ENCODE results near the gene MYO1H. TPM values are rescaled to one million over a fixed set of nuclear protein-coding genes. Genes with fewer than 3 reads are reported as not detected.

Gene MYO1H
- total RNA-seq, 1 experiment from 2014 or later = not detected

DNA sequence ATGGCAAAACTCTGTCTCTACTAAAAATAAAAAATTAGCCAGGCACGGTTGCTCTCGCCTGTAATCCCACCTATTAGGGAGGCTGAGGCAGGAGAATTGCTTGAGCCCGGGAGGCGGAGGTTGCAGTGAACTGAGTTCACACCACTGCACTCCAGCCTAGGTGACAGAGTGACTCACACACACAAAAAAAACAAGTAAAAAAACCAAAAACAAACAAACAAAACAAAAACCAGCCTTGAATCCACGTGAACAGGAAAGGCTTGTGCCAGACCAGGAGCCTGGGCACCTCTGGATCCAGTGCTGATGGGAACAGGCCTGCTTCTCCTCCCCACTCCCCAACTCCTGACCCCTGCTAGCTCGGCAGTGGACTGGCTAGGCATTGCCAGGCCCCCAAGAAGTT is 42.2 kb upstream of the MYO1H start:
- no peaks in the 10 kb centered on the region for H3K79me2 ChIP-seq (ENCODE audit: insufficient read depth, low read length)
- H4K20me1 ChIP-seq (ENCODE audit: insufficient read depth) = no peaks in the 10 kb centered on the region
- no peak for ATAC-seq
- intact Hi-C loops (cut with micrococcal nuclease) = no loop called here
- no peak overlapping the region for H3K9ac ChIP-seq (ENCODE audit: low read length)
- peaks cover 11% of the 10 kb centered on the region; the same call in 1 of the 2 replicates for H3K27me3 ChIP-seq (ENCODE audit: insufficient read depth, low read length)
- CTCF ChIA-PET = no interaction called here
- no peaks in the 10 kb centered on the region for H3K36me3 ChIP-seq (ENCODE audit: control insufficient read depth in 1 of 2, insufficient read depth in 2 of 2, low read length in 2 of 2)
- POLR2A ChIA-PET = no interaction called here
- no peak overlapping the region for H3K4me2 ChIP-seq (ENCODE audit: low read length)
- H3K9me3 ChIP-seq (ENCODE audit: control insufficient read depth in 1 of 2, insufficient read depth in 1 of 2, low read depth in 1 of 2, low read length in 2 of 2) = no peaks in the 10 kb centered on the region
- H2AFZ ChIP-seq (ENCODE audit: low read depth, low read length, poor library complexity, severe bottlenecking) = no peak overlapping the region
- BruUV-seq (replicated peaks) = no TSS peak
- no peak overlapping the region for H3K4me3 ChIP-seq (replicated peaks in 1 of 2; ENCODE audit: low read depth in 1 of 2, low read length in 2 of 2)
- H3K27ac ChIP-seq (ENCODE audit: low read depth, low read length) = no peak overlapping the region
- RAD21 ChIA-PET (ENCODE audit: low non-redundant PET in 1 of 2, low total read pairs in 2 of 2, uncharacterized antibody in 2 of 2, unreplicated experiment in 2 of 2) = no interaction called here
- no peaks in the 10 kb centered on the region for H3K9me2 ChIP-seq (ENCODE audit: insufficient read depth)
- no peak for TF ChIP-seq EGR1 (IDR thresholded peaks at IDR 0.05; ENCODE audit: low read depth)
- TF ChIP-seq POLR2AphosphoS5 (IDR thresholded peaks at IDR 0.05; ENCODE audit: low read depth, low read length) = no peak
- TF ChIP-seq POLR2A (IDR thresholded peaks at IDR 0.05; ENCODE audit: borderline replicate concordance, extremely low read depth, insufficient read depth, insufficient read length) = no peak
- TF ChIP-seq RAD21 (IDR thresholded peaks at IDR 0.05; ENCODE audit: low read depth) = no peak
- TF ChIP-seq, protein P1, sequence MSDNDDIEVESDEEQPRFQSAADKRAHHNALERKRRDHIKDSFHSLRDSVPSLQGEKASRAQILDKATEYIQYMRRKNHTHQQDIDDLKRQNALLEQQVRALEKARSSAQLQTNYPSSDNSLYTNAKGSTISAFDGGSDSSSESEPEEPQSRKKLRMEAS (IDR thresholded peaks at IDR 0.05) = no peak
- no peak for TF ChIP-seq ZFX (IDR thresholded peaks at IDR 0.05)
- TF ChIP-seq TCF7L2 (IDR thresholded peaks at IDR 0.05; ENCODE audit: borderline replicate concordance, extremely low read depth, insufficient read depth, insufficient read length) = no peak
- no peak for TF ChIP-seq SRF (IDR thresholded peaks at IDR 0.05; ENCODE audit: low read depth)
- TF ChIP-seq EZH2 (IDR thresholded peaks at IDR 0.05) = no peak
- no peak for DNase-seq (ENCODE audit: low read depth, low spot score)
- peaks cover 2 to 17% of the 10 kb centered on the region in 2 experiments; a peak in 3 of 4 replicates for H3K4me1 ChIP-seq (ENCODE audit: control insufficient read depth in 1 of 2, insufficient read depth in 2 of 2, low read length in 2 of 2)

DNA sequence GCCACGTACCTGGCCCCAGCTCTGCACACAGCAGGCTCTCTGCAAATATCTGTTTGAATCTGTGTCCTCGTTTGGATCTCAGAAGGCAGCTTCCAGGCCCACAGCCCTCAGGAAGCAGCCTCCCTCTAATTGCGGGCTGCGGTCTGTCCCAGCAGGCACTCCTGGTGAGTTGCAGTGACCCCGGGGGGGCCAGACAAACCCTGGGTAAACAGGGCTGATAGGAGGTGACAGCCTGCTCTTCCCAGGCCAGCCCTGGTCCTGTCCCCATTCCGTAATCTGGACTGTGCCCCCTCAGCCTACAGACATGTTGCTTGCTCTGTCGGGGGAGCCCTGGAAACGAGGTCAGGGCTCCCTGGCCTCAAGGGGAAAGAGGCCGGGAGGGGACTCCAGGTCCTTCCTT is 40.6 kb upstream of the MYO1H start:
- ATAC-seq = no peak
- peaks cover 2 to 17% of the 10 kb centered on the region in 2 experiments; a peak in 3 of 4 replicates for H3K4me1 ChIP-seq (ENCODE audit: control insufficient read depth in 1 of 2, insufficient read depth in 2 of 2, low read length in 2 of 2)
- no peak overlapping the region for H3K27ac ChIP-seq (ENCODE audit: low read depth, low read length)
- ChIA-PET POLR2A (no interaction called here), RAD21 (ENCODE audit: low non-redundant PET in 1 of 2, low total read pairs in 2 of 2, uncharacterized antibody in 2 of 2, unreplicated experiment in 2 of 2) (no interaction called here), CTCF (no interaction called here)
- no peak overlapping the region for H3K9ac ChIP-seq (ENCODE audit: low read length)
- no peak overlapping the region for H2AFZ ChIP-seq (ENCODE audit: low read depth, low read length, poor library complexity, severe bottlenecking)
- H3K36me3 ChIP-seq (ENCODE audit: control insufficient read depth in 1 of 2, insufficient read depth in 2 of 2, low read length in 2 of 2) = no peaks in the 10 kb centered on the region
- no peaks in the 10 kb centered on the region for H3K79me2 ChIP-seq (ENCODE audit: insufficient read depth, low read length)
- intact Hi-C loops (cut with micrococcal nuclease) = no loop called here
- no peaks in the 10 kb centered on the region for H4K20me1 ChIP-seq (ENCODE audit: insufficient read depth)
- no peaks in the 10 kb centered on the region for H3K9me2 ChIP-seq (ENCODE audit: insufficient read depth)
- no peaks in the 10 kb centered on the region for H3K9me3 ChIP-seq (ENCODE audit: control insufficient read depth in 1 of 2, insufficient read depth in 1 of 2, low read depth in 1 of 2, low read length in 2 of 2)
- no peak overlapping the region for H3K4me2 ChIP-seq (ENCODE audit: low read length)
- no peak for DNase-seq (ENCODE audit: low read depth, low spot score)
- no TSS peak for BruUV-seq (replicated peaks)
- H3K27me3 ChIP-seq (ENCODE audit: insufficient read depth, low read length) = peaks cover 15% of the 10 kb centered on the region; the same call in 1 of the 2 replicates
- H3K4me3 ChIP-seq (replicated peaks in 1 of 2; ENCODE audit: low read depth in 1 of 2, low read length in 2 of 2) = no peak overlapping the region
- TF ChIP-seq FOSL1 (IDR thresholded peaks at IDR 0.05; ENCODE audit: low read depth) (no peak), CBX3 (IDR thresholded peaks at IDR 0.05; ENCODE audit: low read depth) (no peak), ELF1 (IDR thresholded peaks at IDR 0.05; ENCODE audit: borderline replicate concordance, low read depth) (no peak), SP1 (IDR thresholded peaks at IDR 0.05; ENCODE audit: low read depth) (no peak), JUND (IDR thresholded peaks at IDR 0.05) (no peak), SRF (IDR thresholded peaks at IDR 0.05; ENCODE audit: low read depth) (no peak), ZFX (IDR thresholded peaks at IDR 0.05) (no peak), POLR2AphosphoS5 (IDR thresholded peaks at IDR 0.05; ENCODE audit: low read depth, low read length) (no peak), POLR2A (IDR thresholded peaks at IDR 0.05; ENCODE audit: borderline replicate concordance, extremely low read depth, insufficient read depth, insufficient read length) (no peak), YY1 (IDR thresholded peaks at IDR 0.05; ENCODE audit: extremely low read depth, insufficient replicate concordance, low read depth, low read length) (no peak), EZH2 (IDR thresholded peaks at IDR 0.05) (no peak), RAD21 (IDR thresholded peaks at IDR 0.05; ENCODE audit: low read depth) (no peak)
- TF ChIP-seq, protein P2, sequence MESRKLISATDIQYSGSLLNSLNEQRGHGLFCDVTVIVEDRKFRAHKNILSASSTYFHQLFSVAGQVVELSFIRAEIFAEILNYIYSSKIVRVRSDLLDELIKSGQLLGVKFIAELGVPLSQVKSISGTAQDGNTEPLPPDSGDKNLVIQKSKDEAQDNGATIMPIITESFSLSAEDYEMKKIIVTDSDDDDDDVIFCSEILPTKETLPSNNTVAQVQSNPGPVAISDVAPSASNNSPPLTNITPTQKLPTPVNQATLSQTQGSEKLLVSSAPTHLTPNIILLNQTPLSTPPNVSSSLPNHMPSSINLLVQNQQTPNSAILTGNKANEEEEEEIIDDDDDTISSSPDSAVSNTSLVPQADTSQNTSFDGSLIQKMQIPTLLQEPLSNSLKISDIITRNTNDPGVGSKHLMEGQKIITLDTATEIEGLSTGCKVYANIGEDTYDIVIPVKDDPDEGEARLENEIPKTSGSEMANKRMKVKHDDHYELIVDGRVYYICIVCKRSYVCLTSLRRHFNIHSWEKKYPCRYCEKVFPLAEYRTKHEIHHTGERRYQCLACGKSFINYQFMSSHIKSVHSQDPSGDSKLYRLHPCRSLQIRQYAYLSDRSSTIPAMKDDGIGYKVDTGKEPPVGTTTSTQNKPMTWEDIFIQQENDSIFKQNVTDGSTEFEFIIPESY (IDR thresholded peaks at IDR 0.05; ENCODE audit: extremely low read depth, insufficient replicate concordance, low read length) = no peak
- TF ChIP-seq, protein P3, sequence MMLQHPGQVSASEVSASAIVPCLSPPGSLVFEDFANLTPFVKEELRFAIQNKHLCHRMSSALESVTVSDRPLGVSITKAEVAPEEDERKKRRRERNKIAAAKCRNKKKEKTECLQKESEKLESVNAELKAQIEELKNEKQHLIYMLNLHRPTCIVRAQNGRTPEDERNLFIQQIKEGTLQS (IDR thresholded peaks at IDR 0.05) = no peak
- TF ChIP-seq, protein P4, sequence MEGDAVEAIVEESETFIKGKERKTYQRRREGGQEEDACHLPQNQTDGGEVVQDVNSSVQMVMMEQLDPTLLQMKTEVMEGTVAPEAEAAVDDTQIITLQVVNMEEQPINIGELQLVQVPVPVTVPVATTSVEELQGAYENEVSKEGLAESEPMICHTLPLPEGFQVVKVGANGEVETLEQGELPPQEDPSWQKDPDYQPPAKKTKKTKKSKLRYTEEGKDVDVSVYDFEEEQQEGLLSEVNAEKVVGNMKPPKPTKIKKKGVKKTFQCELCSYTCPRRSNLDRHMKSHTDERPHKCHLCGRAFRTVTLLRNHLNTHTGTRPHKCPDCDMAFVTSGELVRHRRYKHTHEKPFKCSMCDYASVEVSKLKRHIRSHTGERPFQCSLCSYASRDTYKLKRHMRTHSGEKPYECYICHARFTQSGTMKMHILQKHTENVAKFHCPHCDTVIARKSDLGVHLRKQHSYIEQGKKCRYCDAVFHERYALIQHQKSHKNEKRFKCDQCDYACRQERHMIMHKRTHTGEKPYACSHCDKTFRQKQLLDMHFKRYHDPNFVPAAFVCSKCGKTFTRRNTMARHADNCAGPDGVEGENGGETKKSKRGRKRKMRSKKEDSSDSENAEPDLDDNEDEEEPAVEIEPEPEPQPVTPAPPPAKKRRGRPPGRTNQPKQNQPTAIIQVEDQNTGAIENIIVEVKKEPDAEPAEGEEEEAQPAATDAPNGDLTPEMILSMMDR (IDR thresholded peaks at IDR 0.05 in 2 of 3, conservative IDR thresholded peaks at IDR 0.05 in 1 of 3; ENCODE audit: borderline replicate concordance in 1 of 3, insufficient read depth in 1 of 3, low read depth in 2 of 3, low read length in 2 of 3) = no peak

All from HCT116 (cell line).